ENCODE measurements around the gene ARHGAP5. TPM values are rescaled to one million over a fixed set of nuclear protein-coding genes. Genes with fewer than 3 reads are reported as not detected.

Gene ARHGAP5
- total and polyA plus RNA-seq, 4 donors: 20.7 to 120 (median 68.5) TPM

DNA sequence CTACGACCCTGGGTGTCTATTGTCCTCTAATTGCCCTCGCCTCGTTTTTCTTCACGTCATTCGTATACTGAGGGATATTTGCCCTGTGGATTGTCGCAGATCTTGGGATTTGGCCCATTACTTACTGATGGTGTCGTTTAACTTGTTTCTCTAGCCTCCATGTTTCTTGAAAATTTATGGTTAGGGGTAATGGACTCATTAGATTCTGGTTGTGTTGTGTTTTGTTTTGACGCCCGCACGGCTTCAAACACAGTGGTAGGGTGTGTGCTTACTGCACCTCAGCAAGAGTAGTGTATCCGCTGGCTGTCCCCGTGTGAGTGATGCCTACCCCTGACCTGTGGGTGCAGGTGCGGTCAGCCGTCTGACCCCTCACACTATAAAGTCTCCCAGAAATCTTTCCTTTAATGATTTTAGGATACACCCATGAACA, 126.8 kb downstream of the ARHGAP5 start:
- no peaks in the 10 kb centered on the region for H3K36me3 ChIP-seq (ENCODE audit: control insufficient read depth in 1 of 2, insufficient read depth in 2 of 2, low read length in 1 of 2)
- no peaks in the 10 kb centered on the region for H3K27me3 ChIP-seq (ENCODE audit: control insufficient read depth in 1 of 2, insufficient read depth in 2 of 2, low read length in 1 of 2)
- WGBS, 2 donors: 2 to 4% methylated on average over 14 of the region's 14 CpGs
- intact Hi-C loops (cut with DNase I): loop anchor here (2.0 to 5.0 kb wide), 3 partner anchors 48 to 127 kb away; partner anchors contain the start of gene ARHGAP5 (in 2 of the 2)
- no peak overlapping the region for H3K27ac ChIP-seq (ENCODE audit: low read depth in 1 of 2, low read length in 2 of 2)
- no peak for DNase-seq
- no peaks in the 10 kb centered on the region for H3K9me3 ChIP-seq (ENCODE audit: control insufficient read depth, low read length)
- ATAC-seq (ENCODE audit: low FRiP score): no peak
- H3K4me1 ChIP-seq (ENCODE audit: control insufficient read depth in 1 of 2, insufficient read depth in 2 of 2, low read length in 2 of 2): peaks cover 0 to 2% of the 10 kb centered on the region in 2 donors
- H3K4me3 ChIP-seq (ENCODE audit: low read length in 2 of 2): peak overlapping the region; percentile 43 to 62

DNA sequence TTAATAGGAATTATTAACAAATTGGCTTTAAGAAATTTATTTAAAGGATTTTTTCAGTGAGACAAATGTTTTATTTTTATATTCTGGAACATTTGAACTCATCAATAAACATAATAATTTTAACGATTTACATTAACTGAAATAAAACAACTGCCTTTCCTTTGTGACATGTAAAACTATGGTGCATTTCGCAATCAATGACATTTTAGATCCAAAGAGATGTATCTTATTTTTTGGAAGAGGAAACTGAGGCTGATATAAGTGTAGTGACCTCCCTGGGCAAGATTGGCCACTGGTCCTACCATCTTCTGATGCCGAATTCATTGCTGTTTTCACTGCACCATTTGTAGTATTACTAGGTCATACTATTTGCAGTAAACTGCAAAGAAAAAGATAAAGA, 128.4 kb downstream of the ARHGAP5 start:
- 93 to 96% methylated on average over 3 of the region's 3 CpGs for WGBS, 2 donors
- no peaks in the 10 kb centered on the region for H3K36me3 ChIP-seq (ENCODE audit: control insufficient read depth in 1 of 2, insufficient read depth in 2 of 2, low read length in 1 of 2)
- DNase-seq: no peak
- H3K27me3 ChIP-seq (ENCODE audit: control insufficient read depth in 1 of 2, insufficient read depth in 2 of 2, low read length in 1 of 2): no peaks in the 10 kb centered on the region
- intact Hi-C loops (cut with DNase I): no loop called here
- H3K4me1 ChIP-seq (ENCODE audit: control insufficient read depth in 1 of 2, insufficient read depth in 2 of 2, low read length in 2 of 2): peaks cover 0 to 2% of the 10 kb centered on the region in 2 donors
- no peak overlapping the region for H3K27ac ChIP-seq (ENCODE audit: low read depth in 1 of 2, low read length in 2 of 2)
- ATAC-seq (ENCODE audit: low FRiP score): no peak
- H3K9me3 ChIP-seq (ENCODE audit: control insufficient read depth, low read length): no peaks in the 10 kb centered on the region
- H3K4me3 ChIP-seq (ENCODE audit: low read length in 2 of 2): no peak overlapping the region

DNA sequence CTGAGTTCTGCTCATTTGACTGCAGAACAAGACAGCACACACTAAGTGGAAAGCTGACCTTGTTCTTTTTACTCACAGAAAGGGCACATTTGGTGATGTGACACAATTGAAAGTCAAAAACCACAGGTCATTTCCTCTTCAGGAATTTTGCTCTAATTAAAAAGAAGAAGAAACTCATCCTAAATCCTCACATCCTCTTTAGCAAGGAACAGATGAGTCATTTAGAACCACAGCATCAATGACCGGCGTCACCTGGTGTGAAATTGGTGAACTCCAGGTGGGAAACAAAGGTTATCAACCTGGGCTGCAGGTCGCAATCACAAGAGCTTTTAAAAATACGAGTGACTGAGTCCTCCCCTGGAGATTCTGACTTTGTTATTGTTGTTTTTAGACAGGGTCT, 128.9 kb downstream of the ARHGAP5 start:
- Histone ChIP-seq H3K4me1 (ENCODE audit: control insufficient read depth in 1 of 2, insufficient read depth in 2 of 2, low read length in 2 of 2) (peaks cover 0 to 2% of the 10 kb centered on the region in 2 donors), H3K36me3 (ENCODE audit: control insufficient read depth in 1 of 2, insufficient read depth in 2 of 2, low read length in 1 of 2) (no peaks in the 10 kb centered on the region), H3K27ac (ENCODE audit: low read depth in 1 of 2, low read length in 2 of 2) (no peak overlapping the region), H3K27me3 (ENCODE audit: control insufficient read depth in 1 of 2, insufficient read depth in 2 of 2, low read length in 1 of 2) (no peaks in the 10 kb centered on the region), H3K4me3 (ENCODE audit: low read length in 2 of 2) (no peak overlapping the region), H3K9me3 (ENCODE audit: control insufficient read depth, low read length) (no peaks in the 10 kb centered on the region)
- WGBS, 2 donors: 75 to 76% methylated on average over 4 of the region's 4 CpGs
- no peak for ATAC-seq (ENCODE audit: low FRiP score)
- DNase-seq: no peak
- intact Hi-C loops (cut with DNase I): no loop called here

DNA sequence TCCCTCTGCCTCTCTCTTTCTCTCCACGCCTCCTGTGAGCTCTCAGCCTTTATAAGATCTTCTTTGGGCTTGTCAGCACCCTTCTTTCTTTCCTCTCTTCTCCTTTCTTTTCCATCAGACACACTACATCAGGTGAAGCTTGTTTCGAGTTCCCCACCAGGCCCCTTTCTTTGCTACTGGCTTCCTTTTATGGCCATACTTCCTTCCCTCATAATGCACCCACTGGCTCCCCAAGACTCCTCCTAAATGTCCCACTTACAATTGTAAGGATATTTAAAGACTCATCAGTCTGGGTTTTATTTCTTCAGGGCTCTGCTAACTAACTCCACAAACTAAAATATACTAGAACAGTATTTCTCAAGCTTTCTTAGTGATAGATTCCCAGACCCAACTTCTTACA, 129.4 kb downstream of the ARHGAP5 start:
- Histone ChIP-seq H3K9me3 (ENCODE audit: control insufficient read depth, low read length) (no peaks in the 10 kb centered on the region), H3K36me3 (ENCODE audit: control insufficient read depth in 1 of 2, insufficient read depth in 2 of 2, low read length in 1 of 2) (no peaks in the 10 kb centered on the region), H3K27ac (ENCODE audit: low read depth in 1 of 2, low read length in 2 of 2) (no peak overlapping the region), H3K27me3 (ENCODE audit: control insufficient read depth in 1 of 2, insufficient read depth in 2 of 2, low read length in 1 of 2) (no peaks in the 10 kb centered on the region), H3K4me3 (ENCODE audit: low read length in 2 of 2) (no peak overlapping the region), H3K4me1 (ENCODE audit: control insufficient read depth in 1 of 2, insufficient read depth in 2 of 2, low read length in 2 of 2) (peaks cover 0 to 2% of the 10 kb centered on the region in 2 donors)
- no peak for ATAC-seq (ENCODE audit: low FRiP score)
- intact Hi-C loops (cut with DNase I): no loop called here
- no peak for DNase-seq
- 70 to 74% methylated on average over 2 of the region's 2 CpGs for WGBS, 2 donors

DNA sequence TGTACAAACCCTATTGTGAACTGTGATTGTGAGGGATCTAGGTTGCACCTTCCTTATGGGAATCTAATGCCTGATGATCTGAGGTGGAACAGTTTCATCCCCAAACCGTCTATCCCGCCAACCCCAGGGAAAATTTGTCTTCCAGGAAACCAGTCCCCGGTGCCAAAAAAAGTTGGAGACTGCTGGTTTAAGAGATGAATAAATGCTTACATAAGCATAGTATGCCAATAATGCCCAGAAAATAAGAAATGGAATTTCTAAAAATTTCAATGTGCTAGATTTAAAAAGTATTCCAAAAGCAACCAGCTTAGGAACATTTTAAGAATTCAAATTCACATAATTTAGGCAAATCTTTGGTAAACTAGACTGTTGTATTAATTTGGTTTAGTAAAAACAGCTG, 131.4 kb downstream of the ARHGAP5 start:
- H3K27me3 ChIP-seq (ENCODE audit: control insufficient read depth in 1 of 2, insufficient read depth in 2 of 2, low read length in 1 of 2): no peaks in the 10 kb centered on the region
- ATAC-seq (ENCODE audit: low FRiP score): no peak
- H3K4me1 ChIP-seq (ENCODE audit: control insufficient read depth in 1 of 2, insufficient read depth in 2 of 2, low read length in 2 of 2): peaks cover 0 to 2% of the 10 kb centered on the region in 2 donors
- no peak overlapping the region for H3K27ac ChIP-seq (ENCODE audit: low read depth in 1 of 2, low read length in 2 of 2)
- no peak for DNase-seq
- intact Hi-C loops (cut with DNase I): no loop called here
- 26 to 42% methylated on average over 3 of the region's 3 CpGs for WGBS, 2 donors
- no peaks in the 10 kb centered on the region for H3K36me3 ChIP-seq (ENCODE audit: control insufficient read depth in 1 of 2, insufficient read depth in 2 of 2, low read length in 1 of 2)
- H3K9me3 ChIP-seq (ENCODE audit: control insufficient read depth, low read length): no peaks in the 10 kb centered on the region
- H3K4me3 ChIP-seq (ENCODE audit: low read length in 2 of 2): no peak overlapping the region

Other genes starting within 250 kb of the ARHGAP5 start
- gene RNU6-7, start 124.7 kb downstream of the ARHGAP5 start, total RNA-seq: not detected
- not detected for gene RNU6-7, start 124.7 kb downstream of the ARHGAP5 start, polyA plus RNA-seq
- gene RNU6-8, start 126.0 kb downstream of the ARHGAP5 start, total RNA-seq: not detected
- not detected for gene RNU6-8, start 126.0 kb downstream of the ARHGAP5 start, polyA plus RNA-seq

Data from aorta (tissue), 5 donors.